H1 (cell line): Measurements from ENCODE around the gene COL4A2. TPM values are rescaled to one million over a fixed set of nuclear protein-coding genes. Genes with fewer than 3 reads are reported as not detected.

Experiments
- polyA plus RNA-seq, 7 experiments: library from polyadenylated mRNA; depleted of rRNA in 3 of 7; stranded (reverse) in 5 of 7; unstranded in 2 of 7; fragments of >200 nt in 5 of 7; fragments of 200-250 nt in 2 of 7; gene quantifications; 1 replicate in 5 of 7; 2 replicates in 1 of 7; 4 replicates in 1 of 7; pipeline versions ENCODE4 v1.2.1 to v1.2.3, GENCODE V29; 2011 to 2013; ENCODE audit warnings: missing spikeins in 2 of 7, mixed read lengths in 2 of 7
- total RNA-seq: library from RNA; stranded (reverse); fragmentation: NEBNext Ultra II Directional; extraction: Animal tissue kit (Norgen Biotek cat#: 25700); gene quantifications from 2 replicates; pipeline ENCODE4 v1.2.1, GENCODE V29; 2021
- TF ChIP-seq, protein P1 (sequence below): IDR thresholded peaks from 2 replicates; pipeline ENCODE4 v1.6.1; 2012; ENCODE audit warnings: inconsistent platforms
- TF ChIP-seq, protein P2 (sequence below): IDR thresholded peaks from 2 replicates; pipeline ENCODE4 v1.6.1; 2012; ENCODE audit warnings: low read length, inconsistent platforms

COL4A2 gene
- total and polyA plus RNA-seq, 2 of the 8 experiments (the other 6 are each of a cell fraction or from before 2014, with no cell fraction given): 80.4 to 87.3 TPM

DNA sequence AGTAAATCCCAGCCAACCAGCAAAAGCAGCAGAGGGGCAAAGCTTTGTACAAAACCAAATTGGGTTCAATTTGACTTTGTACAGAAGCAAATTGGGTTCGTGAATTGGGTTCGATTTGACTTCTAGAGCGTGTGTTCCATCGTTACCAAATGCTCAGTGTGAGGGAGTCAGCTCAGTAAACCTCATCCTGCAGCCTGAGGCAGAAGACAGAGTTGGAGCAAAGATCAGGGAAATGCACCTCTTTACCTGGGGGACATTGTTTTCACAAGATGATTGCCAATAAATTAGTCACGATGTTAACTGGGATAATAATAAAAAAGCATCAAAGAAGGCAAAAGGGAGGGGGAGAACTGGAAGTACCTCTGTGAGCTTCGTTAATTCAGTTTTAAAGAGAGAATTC lies 252.9 kb downstream of the COL4A2 start (continued):
- TF ChIP-seq, protein P1, sequence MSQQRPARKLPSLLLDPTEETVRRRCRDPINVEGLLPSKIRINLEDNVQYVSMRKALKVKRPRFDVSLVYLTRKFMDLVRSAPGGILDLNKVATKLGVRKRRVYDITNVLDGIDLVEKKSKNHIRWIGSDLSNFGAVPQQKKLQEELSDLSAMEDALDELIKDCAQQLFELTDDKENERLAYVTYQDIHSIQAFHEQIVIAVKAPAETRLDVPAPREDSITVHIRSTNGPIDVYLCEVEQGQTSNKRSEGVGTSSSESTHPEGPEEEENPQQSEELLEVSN: no peak
- TF ChIP-seq, protein P2, sequence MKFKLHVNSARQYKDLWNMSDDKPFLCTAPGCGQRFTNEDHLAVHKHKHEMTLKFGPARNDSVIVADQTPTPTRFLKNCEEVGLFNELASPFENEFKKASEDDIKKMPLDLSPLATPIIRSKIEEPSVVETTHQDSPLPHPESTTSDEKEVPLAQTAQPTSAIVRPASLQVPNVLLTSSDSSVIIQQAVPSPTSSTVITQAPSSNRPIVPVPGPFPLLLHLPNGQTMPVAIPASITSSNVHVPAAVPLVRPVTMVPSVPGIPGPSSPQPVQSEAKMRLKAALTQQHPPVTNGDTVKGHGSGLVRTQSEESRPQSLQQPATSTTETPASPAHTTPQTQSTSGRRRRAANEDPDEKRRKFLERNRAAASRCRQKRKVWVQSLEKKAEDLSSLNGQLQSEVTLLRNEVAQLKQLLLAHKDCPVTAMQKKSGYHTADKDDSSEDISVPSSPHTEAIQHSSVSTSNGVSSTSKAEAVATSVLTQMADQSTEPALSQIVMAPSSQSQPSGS: no peak
- TF ChIP-seq, all 59 proteins: peak for 0
